H1 (cell line): Measurements from ENCODE around the gene MED12L.

Experiments
- CTCF ChIP-seq, 3 experiments: IDR thresholded peaks; 1 replicate in 2 of 3; 2 replicates in 1 of 3; pipeline versions ENCODE4 v1.5.1 to v1.6.1; 2011; ENCODE audit warnings: low read length in 3 of 3, mild to moderate bottlenecking in 3 of 3, inconsistent platforms in 2 of 3, low read depth in 1 of 3, moderate library complexity in 1 of 3; ENCODE audit not compliant: insufficient read depth in 1 of 3; ENCODE audit errors: control extremely low read depth in 1 of 3
- MAX ChIP-seq: IDR thresholded peaks from 2 replicates; pipeline ENCODE4 v1.6.1; 2012; ENCODE audit warnings: inconsistent platforms
- NRF1 ChIP-seq: IDR thresholded peaks from 2 replicates; pipeline ENCODE4 v1.6.1; 2011; ENCODE audit warnings: mild to moderate bottlenecking, low read depth, low read length, improper control_type of control experiment
- POLR2A ChIP-seq, 2 experiments: IDR thresholded peaks; 1 replicate in 1 of 2; 2 replicates in 1 of 2; pipeline ENCODE4 v1.6.1; 2011; ENCODE audit warnings: low read depth in 2 of 2, low read length in 2 of 2, mild to moderate bottlenecking in 2 of 2; ENCODE audit errors: control extremely low read depth in 1 of 2

GRCh38 chr3:151289445-151289844 is 204.0 kb downstream of the MED12L start:
- TF ChIP-seq NRF1, result no peak
- no peak for TF ChIP-seq MAX
- no peak for TF ChIP-seq CTCF (IDR thresholded peaks at IDR 0.05; ENCODE audit: control extremely low read depth in 1 of 3, insufficient read depth in 1 of 3, low read depth in 1 of 3, low read length in 3 of 3)
- no peak for TF ChIP-seq POLR2A (IDR thresholded peaks at IDR 0.05; ENCODE audit: control extremely low read depth in 1 of 2, low read depth in 2 of 2, low read length in 2 of 2)
